Suprapubic skin (tissue), 4 donors: ENCODE measurements around the gene FN3KRP. TPM values are rescaled to one million over a fixed set of nuclear protein-coding genes. Genes with fewer than 3 reads are reported as not detected.

ENCODE experiments used
- DNase-seq, 2 donors: peaks; one replicate each; pipeline ENCODE4 v3.0.0-alpha.2; 2019; ENCODE audit warnings: low spot score in 2 of 2
- H3K27ac ChIP-seq: fragments of 200-600 bp; sonication (generic); one replicate; pipeline ENCODE4 v1.5.1; 2019
- H3K27me3 ChIP-seq: fragments of 200-600 bp; sonication (generic); one replicate; pipeline ENCODE4 v1.5.1; 2019
- H3K36me3 ChIP-seq: fragments of 200-600 bp; sonication (generic); one replicate; pipeline ENCODE4 v1.5.1; 2019
- H3K4me1 ChIP-seq: fragments of 200-600 bp; sonication (generic); one replicate; pipeline ENCODE4 v1.5.1; 2019
- H3K4me3 ChIP-seq: fragments of 200-600 bp; sonication (generic); one replicate; pipeline ENCODE4 v1.5.1; 2019; ENCODE audit warnings: mild to moderate bottlenecking
- H3K9me3 ChIP-seq: fragments of 200-600 bp; sonication (generic); one replicate; pipeline ENCODE4 v1.5.1; 2019
- CTCF ChIP-seq, 2 donors: fragments of 200-600 bp in 1 of 2; fragments of 450-650 bp in 1 of 2; sonication (generic) in 1 of 2; IDR thresholded peaks; one replicate each; pipeline ENCODE4 v1.5.1; 2016 to 2019; ENCODE audit warnings: antibody characterized with exemption in 2 of 2, mild to moderate bottlenecking in 1 of 2, moderate library complexity in 1 of 2
- EP300 ChIP-seq: sonication (generic); formaldehyde crosslinking; IDR thresholded peaks from one replicate; pipeline ENCODE4 v1.6.1; 2017; ENCODE audit warnings: antibody characterized with exemption
- POLR2A ChIP-seq, 2 donors: fragments of 450-650 bp; IDR thresholded peaks; one replicate each; pipeline ENCODE4 v1.6.1; 2017; ENCODE audit warnings: antibody characterized with exemption in 2 of 2, mild to moderate bottlenecking in 2 of 2, moderate library complexity in 2 of 2
- POLR2AphosphoS5 ChIP-seq, 3 donors: sonication (generic); formaldehyde crosslinking; IDR thresholded peaks; one replicate each; pipeline ENCODE4 v1.6.1; 2017; ENCODE audit warnings: antibody characterized with exemption in 3 of 3
- WGBS: methylation state at CpG from one replicate; pipeline ENCODE4 v1.1.5; 2018; 5-methylcytosine and 5-hydroxymethylcytosine counted together
- total RNA-seq, 4 donors: library from RNA; depleted of rRNA; stranded (reverse); fragments of >200 nt; gene quantifications; one replicate each; pipeline ENCODE4 v1.1.0, GENCODE V29; 2016

The FN3KRP gene
- total RNA-seq, 4 donors from 2014 or later = 15.9 to 26.6 (median 21.4) TPM

GRCh38 chr17:82677353-82677925 is 39.1 kb upstream of the FN3KRP start:
- Histone ChIP-seq H3K36me3 (no peaks in the 10 kb centered on the region), H3K4me3 (no peak overlapping the region), H3K27me3 (no peaks in the 10 kb centered on the region), H3K27ac (no peak overlapping the region), H3K4me1 (no peaks in the 10 kb centered on the region), H3K9me3 (peaks cover 10% of the 10 kb centered on the region)
- TF ChIP-seq CTCF (IDR thresholded peaks at IDR 0.05) = no peak
- TF ChIP-seq EP300 = no peak
- TF ChIP-seq POLR2A (IDR thresholded peaks at IDR 0.05) = no peak
- TF ChIP-seq POLR2AphosphoS5 (IDR thresholded peaks at IDR 0.05) = no peak
- DNase-seq = peak in 1 of 2 donors; percentile 47
- WGBS = 91% methylated on average over 23 of the region's 23 CpGs

GRCh38 chr17:82678265-82678891 is 38.1 kb upstream of the FN3KRP start:
- Histone ChIP-seq H3K4me1 (no peaks in the 10 kb centered on the region), H3K27ac (no peak overlapping the region), H3K36me3 (no peaks in the 10 kb centered on the region), H3K4me3 (no peak overlapping the region), H3K9me3 (peaks cover 10% of the 10 kb centered on the region), H3K27me3 (no peaks in the 10 kb centered on the region)
- no peak for DNase-seq
- 84% methylated on average over 14 of the region's 14 CpGs for WGBS
- TF ChIP-seq EP300 (no peak), POLR2AphosphoS5 (IDR thresholded peaks at IDR 0.05) (no peak), POLR2A (IDR thresholded peaks at IDR 0.05) (no peak), CTCF (IDR thresholded peaks at IDR 0.05) (no peak)

- H3K36me3 ChIP-seq = no peaks in the 10 kb centered on the region
- H3K9me3 ChIP-seq = peaks cover 10% of the 10 kb centered on the region
- TF ChIP-seq EP300 (no peak), POLR2AphosphoS5 (IDR thresholded peaks at IDR 0.05) (no peak), CTCF (IDR thresholded peaks at IDR 0.05) (no peak), POLR2A (IDR thresholded peaks at IDR 0.05) (no peak)
- peaks cover 2% of the 10 kb centered on the region for H3K4me1 ChIP-seq
- DNase-seq = peak in 1 of 2 donors; percentile 53
- WGBS = 87% methylated on average over 18 of the region's 28 CpGs
- H3K4me3 ChIP-seq = no peak overlapping the region
- H3K27me3 ChIP-seq = no peaks in the 10 kb centered on the region
- H3K27ac ChIP-seq = no peak overlapping the region
Measured at GRCh38 chr17:82679586-82680465, 36.7 kb upstream of the FN3KRP start.

GRCh38 chr17:82681547-82681946 is 35.0 kb upstream of the FN3KRP start:
- Histone ChIP-seq H3K36me3 (no peaks in the 10 kb centered on the region), H3K27me3 (no peaks in the 10 kb centered on the region), H3K4me3 (no peak overlapping the region), H3K9me3 (peaks cover 10% of the 10 kb centered on the region), H3K27ac (no peak overlapping the region), H3K4me1 (peaks cover 6% of the 10 kb centered on the region)
- no peak for DNase-seq
- no peak for TF ChIP-seq POLR2AphosphoS5 (IDR thresholded peaks at IDR 0.05)
- no peak for TF ChIP-seq CTCF (IDR thresholded peaks at IDR 0.05)
- TF ChIP-seq EP300 = no peak
- no peak for TF ChIP-seq POLR2A (IDR thresholded peaks at IDR 0.05)
- 95% methylated on average over 3 of the region's 3 CpGs for WGBS

- Histone ChIP-seq H3K27me3 (no peaks in the 10 kb centered on the region), H3K27ac (no peak overlapping the region), H3K36me3 (no peaks in the 10 kb centered on the region), H3K9me3 (peaks cover 10% of the 10 kb centered on the region), H3K4me1 (peaks cover 10% of the 10 kb centered on the region), H3K4me3 (no peak overlapping the region)
- TF ChIP-seq CTCF (IDR thresholded peaks at IDR 0.05) (no peak), EP300 (no peak), POLR2A (IDR thresholded peaks at IDR 0.05) (no peak), POLR2AphosphoS5 (IDR thresholded peaks at IDR 0.05) (no peak)
- WGBS = 96% methylated on average over 1 of the region's 1 CpG
- no peak for DNase-seq
Measured at GRCh38 chr17:82683534-82683933, 33.0 kb upstream of the FN3KRP start.
